H9 (cell line): ENCODE results near the gene GTPBP4. TPM values are rescaled to one million over a fixed set of nuclear protein-coding genes. Genes with fewer than 3 reads are reported as not detected.

Experiments
- DNase-seq: peaks from one replicate; pipeline ENCODE4 v3.0.0-alpha.2; 2017
- H2AFZ ChIP-seq: one replicate; pipeline ENCODE4 v1.6.1; 2013; ENCODE audit warnings: mild to moderate bottlenecking, low read length, control low read depth, moderate library complexity
- H2AK5ac ChIP-seq: 2 replicates; pipeline ENCODE4 v1.6.1; 2013; ENCODE audit warnings: low read length, control low read depth, mixed read lengths; ENCODE audit not compliant: insufficient read length
- H2BK120ac ChIP-seq: one replicate; pipeline ENCODE4 v1.6.1; 2013; ENCODE audit warnings: low read depth, mild to moderate bottlenecking, low read length, control low read depth, inconsistent platforms; ENCODE audit not compliant: poor library complexity, severe bottlenecking
- H2BK12ac ChIP-seq: 2 replicates; pipeline ENCODE4 v1.6.1; 2013; ENCODE audit warnings: low read length, control low read depth, mixed read lengths, low read depth; ENCODE audit not compliant: insufficient read length
- H2BK15ac ChIP-seq: 2 replicates; pipeline ENCODE4 v1.6.1; 2013; ENCODE audit warnings: low read depth, low read length, control low read depth
- H2BK20ac ChIP-seq: one replicate; pipeline ENCODE4 v1.6.1; 2013; ENCODE audit warnings: low read depth, mild to moderate bottlenecking, low read length, control low read depth, inconsistent platforms; ENCODE audit not compliant: poor library complexity, severe bottlenecking
- H2BK5ac ChIP-seq: 2 replicates; pipeline ENCODE4 v1.6.1; 2013; ENCODE audit warnings: low read length, control low read depth, mixed read lengths; ENCODE audit not compliant: insufficient read length
- H3K14ac ChIP-seq: 2 replicates; pipeline ENCODE4 v1.6.1; 2013; ENCODE audit warnings: low read length, control low read depth; ENCODE audit not compliant: insufficient read depth
- H3K18ac ChIP-seq: 2 replicates; pipeline ENCODE4 v1.6.1; 2013; ENCODE audit warnings: low read depth, mild to moderate bottlenecking, mixed read lengths, low read length, control low read depth; ENCODE audit not compliant: insufficient read length
- H3K23ac ChIP-seq: 2 replicates; pipeline ENCODE4 v1.6.1; 2013; ENCODE audit warnings: low read length, control low read depth, mixed read lengths, low read depth; ENCODE audit not compliant: insufficient read length
- H3K23me2 ChIP-seq: 2 replicates; pipeline ENCODE4 v1.6.1; 2013; ENCODE audit warnings: low read depth, mild to moderate bottlenecking, mixed read lengths, low read length, control low read depth; ENCODE audit not compliant: insufficient read length, poor library complexity, severe bottlenecking
- H3K27ac ChIP-seq: 2 replicates; pipeline ENCODE4 v1.5.1; 2013; ENCODE audit warnings: low read length, control low read depth, mixed read lengths, low read depth; ENCODE audit not compliant: insufficient read length
- H3K27me3 ChIP-seq: 2 replicates; pipeline ENCODE4 v1.6.1; 2013; ENCODE audit warnings: low read length, control low read depth, inconsistent platforms; ENCODE audit not compliant: insufficient read depth
- H3K4ac ChIP-seq: 2 replicates; pipeline ENCODE4 v1.6.1; 2013; ENCODE audit warnings: low read depth, mild to moderate bottlenecking, control low read depth, inconsistent platforms, low read length, moderate library complexity
- H3K4me1 ChIP-seq: 2 replicates; pipeline ENCODE4 v1.6.1; 2013; ENCODE audit warnings: low read length, control low read depth, inconsistent platforms; ENCODE audit not compliant: insufficient read depth
- H3K4me2 ChIP-seq: 2 replicates; pipeline ENCODE4 v1.6.1; 2013; ENCODE audit warnings: low read length, control low read depth, mixed read lengths; ENCODE audit not compliant: insufficient read length, insufficient read depth
- H3K56ac ChIP-seq: 2 replicates; pipeline ENCODE4 v1.6.1; 2013; ENCODE audit warnings: low read depth, mild to moderate bottlenecking, mixed read lengths, low read length, control low read depth; ENCODE audit not compliant: insufficient read length
- H3K79me1 ChIP-seq: 2 replicates; pipeline ENCODE4 v1.6.1; 2013; ENCODE audit warnings: low read depth, mild to moderate bottlenecking, moderate library complexity, low read length, control low read depth, inconsistent platforms; ENCODE audit not compliant: insufficient read depth, poor library complexity, severe bottlenecking
- H3K79me2 ChIP-seq: 2 replicates; pipeline ENCODE4 v1.6.1; 2013; ENCODE audit warnings: low read length, control low read depth, inconsistent platforms; ENCODE audit not compliant: insufficient read depth
- H3K9ac ChIP-seq: 2 replicates; pipeline ENCODE4 v1.6.1; 2013; ENCODE audit warnings: low read length, control low read depth, mixed read lengths; ENCODE audit not compliant: insufficient read length; ENCODE audit errors: extremely low read depth
- H3K9me3 ChIP-seq: one replicate; pipeline ENCODE4 v1.6.1; 2013; ENCODE audit warnings: low read depth, low read length, inconsistent platforms; ENCODE audit not compliant: control insufficient read depth
- H3T11ph ChIP-seq: one replicate; pipeline ENCODE4 v1.6.1; 2013; ENCODE audit warnings: mild to moderate bottlenecking, low read length, control low read depth, inconsistent platforms
- H4K20me1 ChIP-seq: one replicate; pipeline ENCODE4 v1.6.1; 2013; ENCODE audit not compliant: control insufficient read depth, insufficient read length, insufficient read depth
- H4K5ac ChIP-seq: 2 replicates; pipeline ENCODE4 v1.6.1; 2013; ENCODE audit warnings: low read depth, mild to moderate bottlenecking, mixed read lengths, low read length, control low read depth; ENCODE audit not compliant: insufficient read length
- H4K8ac ChIP-seq: replicated peaks from 2 replicates; pipeline ENCODE4 v1.6.1; 2013; ENCODE audit warnings: low read length, control low read depth, mixed read lengths, low read depth; ENCODE audit not compliant: insufficient read length
- H4K91ac ChIP-seq: 2 replicates; pipeline ENCODE4 v1.6.1; 2013; ENCODE audit warnings: low read depth, mild to moderate bottlenecking, moderate library complexity, mixed read lengths, low read length, control low read depth; ENCODE audit not compliant: insufficient read length
- H3K27ac Mint-ChIP-seq, 3 experiments: 2 replicates in 2 of 3; 3 replicates in 1 of 3; pipeline ENCODE4 v1.8.0; 2020 to 2021; ENCODE audit warnings: mixed read lengths in 3 of 3, mild to moderate bottlenecking in 1 of 3, moderate library complexity in 1 of 3
- H3K27me3 Mint-ChIP-seq: 2 replicates; pipeline ENCODE4 v1.8.0; 2021; ENCODE audit warnings: low read depth, mild to moderate bottlenecking, moderate library complexity, mixed read lengths
- H3K36me3 Mint-ChIP-seq, 3 experiments: 2 replicates in 2 of 3; 3 replicates in 1 of 3; pipeline ENCODE4 v1.8.0; 2020 to 2021; ENCODE audit warnings: low read depth in 3 of 3, mixed read lengths in 3 of 3; ENCODE audit not compliant: insufficient read depth in 1 of 3
- H3K4me1 Mint-ChIP-seq, 2 experiments: 2 replicates each; pipeline ENCODE4 v1.8.0; 2020; ENCODE audit warnings: mixed read lengths in 2 of 2
- H3K4me3 Mint-ChIP-seq, 2 experiments: 2 replicates in 1 of 2; 3 replicates in 1 of 2; pipeline ENCODE4 v1.8.0; 2020 to 2021; ENCODE audit warnings: mild to moderate bottlenecking in 2 of 2, mixed read lengths in 2 of 2, moderate library complexity in 1 of 2
- H3K9me3 Mint-ChIP-seq, 2 experiments: 2 replicates in 1 of 2; 3 replicates in 1 of 2; pipeline ENCODE4 v1.8.0; 2020; ENCODE audit warnings: mild to moderate bottlenecking in 2 of 2, mixed read lengths in 2 of 2, moderate library complexity in 1 of 2
- WGBS: extraction: QIAGEN DNeasy Blood & Tissue Kit; methylation state at CpG from one replicate; pipeline ENCODE4 v1.1.7; 2013; ENCODE audit warnings: missing lambda C conversion rate, low lambda C conversion rate, mixed read lengths; ENCODE audit not compliant: insufficient read length; ENCODE audit errors: extremely low coverage; 5-methylcytosine and 5-hydroxymethylcytosine counted together
- total RNA-seq: library from RNA; stranded (reverse); gene quantifications from 2 replicates; pipeline ENCODE4 v1.2.1, GENCODE V29; 2021
- TF ChIP-seq, protein P1 (sequence below): fragments of 200-600 bp; sonication (generic); conservative IDR thresholded peaks from 3 replicates; pipeline ENCODE4 v1.8.0; 2021; ENCODE audit warnings: antibody characterized with exemption, mild to moderate bottlenecking

The GTPBP4 gene
- total RNA-seq, 1 experiment from 2014 or later, result 134 TPM

DNA sequence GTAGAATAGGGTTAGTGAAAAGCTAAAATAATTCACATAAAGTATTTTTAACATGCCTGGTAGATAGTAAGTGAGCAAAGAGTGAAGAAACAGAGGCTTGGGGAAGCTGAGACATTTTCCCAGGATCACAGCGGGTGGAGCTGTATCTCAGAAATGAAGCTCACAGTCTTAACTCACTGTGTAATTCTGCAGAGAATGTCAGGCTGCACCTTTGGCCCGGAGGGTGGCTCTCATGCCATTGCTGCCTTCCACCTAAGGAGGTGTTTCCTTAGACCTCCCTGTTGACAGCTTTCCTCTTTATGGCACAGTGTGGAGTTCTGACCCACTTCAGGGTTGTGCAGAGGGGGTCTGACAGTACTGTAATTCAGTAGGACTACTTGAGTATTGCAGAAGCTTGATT is 2.9 kb upstream of the GTPBP4 start:
- Histone ChIP-seq H3K23me2 (peaks cover 10% of the 10 kb centered on the region), H3K4ac (no peak overlapping the region), H3K4me2 (no peak overlapping the region), H3K4me1 (no peaks in the 10 kb centered on the region; the same call in 1 of the 2 replicates), H2AK5ac (no peak overlapping the region), H3K18ac (no peak overlapping the region), H3K79me2 (peaks cover 17% of the 10 kb centered on the region; the same call in 1 of the 2 replicates), H2BK120ac (no peak overlapping the region), H2AFZ (no peak overlapping the region), H2BK12ac (no peak overlapping the region), H4K20me1 (no peaks in the 10 kb centered on the region), H3K9ac (no peak overlapping the region), H3T11ph (no peak overlapping the region), H3K79me1 (peaks cover 2% of the 10 kb centered on the region), H3K23ac (no peak overlapping the region), H3K56ac (no peak overlapping the region), H4K91ac (no peak overlapping the region), H2BK20ac (no peak overlapping the region), H4K8ac (no peak overlapping the region), H2BK15ac (no peak overlapping the region), H3K9me3 (peaks cover 10% of the 10 kb centered on the region), H2BK5ac (no peak overlapping the region), H4K5ac (no peak overlapping the region), H3K27ac (no peak overlapping the region), H3K14ac (no peak overlapping the region), H3K27me3 (no peaks in the 10 kb centered on the region)
- peaks cover 15 to 18% of the 10 kb centered on the region in 2 experiments for H3K9me3 Mint-ChIP-seq
- no peak overlapping the region for H3K4me3 Mint-ChIP-seq
- TF ChIP-seq, protein P1, sequence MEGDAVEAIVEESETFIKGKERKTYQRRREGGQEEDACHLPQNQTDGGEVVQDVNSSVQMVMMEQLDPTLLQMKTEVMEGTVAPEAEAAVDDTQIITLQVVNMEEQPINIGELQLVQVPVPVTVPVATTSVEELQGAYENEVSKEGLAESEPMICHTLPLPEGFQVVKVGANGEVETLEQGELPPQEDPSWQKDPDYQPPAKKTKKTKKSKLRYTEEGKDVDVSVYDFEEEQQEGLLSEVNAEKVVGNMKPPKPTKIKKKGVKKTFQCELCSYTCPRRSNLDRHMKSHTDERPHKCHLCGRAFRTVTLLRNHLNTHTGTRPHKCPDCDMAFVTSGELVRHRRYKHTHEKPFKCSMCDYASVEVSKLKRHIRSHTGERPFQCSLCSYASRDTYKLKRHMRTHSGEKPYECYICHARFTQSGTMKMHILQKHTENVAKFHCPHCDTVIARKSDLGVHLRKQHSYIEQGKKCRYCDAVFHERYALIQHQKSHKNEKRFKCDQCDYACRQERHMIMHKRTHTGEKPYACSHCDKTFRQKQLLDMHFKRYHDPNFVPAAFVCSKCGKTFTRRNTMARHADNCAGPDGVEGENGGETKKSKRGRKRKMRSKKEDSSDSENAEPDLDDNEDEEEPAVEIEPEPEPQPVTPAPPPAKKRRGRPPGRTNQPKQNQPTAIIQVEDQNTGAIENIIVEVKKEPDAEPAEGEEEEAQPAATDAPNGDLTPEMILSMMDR, result no peak
- H3K4me1 Mint-ChIP-seq, result peaks cover 12 to 17% of the 10 kb centered on the region in 2 experiments
- no peak for DNase-seq
- H3K36me3 Mint-ChIP-seq, result peaks cover 21 to 28% (median 24%) of the 10 kb centered on the region in 3 experiments
- H3K27me3 Mint-ChIP-seq, result peaks cover 1% of the 10 kb centered on the region; the same call in 1 of the 2 replicates
- no peak overlapping the region for H3K27ac Mint-ChIP-seq
- WGBS, result no CpG with 5 or more reads among the region's 2 CpGs
